ENCODE measurements around the gene PAX6.

DNA sequence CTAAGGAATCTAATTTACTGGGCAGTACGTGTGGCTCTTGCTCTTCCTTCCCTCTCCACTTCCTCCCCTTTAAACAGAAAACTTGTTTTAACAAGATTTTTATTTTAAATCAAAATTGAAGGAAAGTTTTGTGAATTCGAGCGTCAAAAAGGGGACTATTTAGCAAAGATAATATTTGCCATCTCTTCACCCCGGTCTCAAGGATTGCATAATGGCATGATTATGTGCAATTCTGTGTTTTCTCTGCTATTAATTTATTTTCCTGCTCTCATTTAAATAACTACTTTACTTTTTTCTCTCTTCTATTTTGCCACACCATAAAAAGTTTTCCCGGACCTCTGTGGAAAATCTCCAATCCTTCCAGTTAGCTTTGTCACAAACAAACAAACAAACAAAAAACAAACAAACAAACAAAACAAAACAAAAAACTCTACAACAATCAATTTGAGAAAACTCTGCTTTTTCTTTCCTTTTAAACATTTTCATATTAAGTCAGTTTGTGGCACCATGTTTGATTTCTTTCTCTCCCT lies 10.2 kb upstream of the PAX6 start:
- TF ChIP-seq POLR2A (IDR thresholded peaks at IDR 0.05) (no peak), POLR2AphosphoS5 (IDR thresholded peaks at IDR 0.05) (no peak), EP300 (IDR thresholded peaks at IDR 0.05; ENCODE audit: low read depth) (no peak)
- TF ChIP-seq, protein P1, sequence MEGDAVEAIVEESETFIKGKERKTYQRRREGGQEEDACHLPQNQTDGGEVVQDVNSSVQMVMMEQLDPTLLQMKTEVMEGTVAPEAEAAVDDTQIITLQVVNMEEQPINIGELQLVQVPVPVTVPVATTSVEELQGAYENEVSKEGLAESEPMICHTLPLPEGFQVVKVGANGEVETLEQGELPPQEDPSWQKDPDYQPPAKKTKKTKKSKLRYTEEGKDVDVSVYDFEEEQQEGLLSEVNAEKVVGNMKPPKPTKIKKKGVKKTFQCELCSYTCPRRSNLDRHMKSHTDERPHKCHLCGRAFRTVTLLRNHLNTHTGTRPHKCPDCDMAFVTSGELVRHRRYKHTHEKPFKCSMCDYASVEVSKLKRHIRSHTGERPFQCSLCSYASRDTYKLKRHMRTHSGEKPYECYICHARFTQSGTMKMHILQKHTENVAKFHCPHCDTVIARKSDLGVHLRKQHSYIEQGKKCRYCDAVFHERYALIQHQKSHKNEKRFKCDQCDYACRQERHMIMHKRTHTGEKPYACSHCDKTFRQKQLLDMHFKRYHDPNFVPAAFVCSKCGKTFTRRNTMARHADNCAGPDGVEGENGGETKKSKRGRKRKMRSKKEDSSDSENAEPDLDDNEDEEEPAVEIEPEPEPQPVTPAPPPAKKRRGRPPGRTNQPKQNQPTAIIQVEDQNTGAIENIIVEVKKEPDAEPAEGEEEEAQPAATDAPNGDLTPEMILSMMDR (IDR thresholded peaks at IDR 0.05): no peak

Data from transverse colon (tissue), 4 donors.